IgD-negative memory B cell (primary cell): ENCODE data around the gene SYNPR. TPM values are rescaled to one million over a fixed set of nuclear protein-coding genes. Genes with fewer than 3 reads are reported as not detected.
A peak's percentile ranks its signal among the peaks of the same experiment; 100 is the strongest.

Experiments
- H3K27ac Mint-ChIP-seq, 3 donors: one replicate each; pipeline ENCODE4 v1.8.0; 2020 to 2022; ENCODE audit warnings: mild to moderate bottlenecking in 3 of 3, mixed read lengths in 3 of 3, moderate library complexity in 1 of 3
- H3K27me3 Mint-ChIP-seq: one replicate; pipeline ENCODE4 v1.8.0; 2021; ENCODE audit warnings: mixed read lengths
- H3K36me3 Mint-ChIP-seq: one replicate; pipeline ENCODE4 v1.8.0; 2020; ENCODE audit warnings: mild to moderate bottlenecking, mixed read lengths
- H3K4me1 Mint-ChIP-seq, 3 donors: one replicate each; pipeline ENCODE4 v1.8.0; 2020 to 2022; ENCODE audit warnings: mixed read lengths in 3 of 3, mild to moderate bottlenecking in 1 of 3
- H3K4me3 Mint-ChIP-seq, 4 donors: one replicate each; pipeline ENCODE4 v1.8.0; 2020 to 2022; ENCODE audit warnings: mild to moderate bottlenecking in 4 of 4, mixed read lengths in 4 of 4, moderate library complexity in 3 of 4
- H3K9me3 Mint-ChIP-seq, 3 donors: one replicate each; pipeline ENCODE4 v1.8.0; 2020 to 2021; ENCODE audit warnings: mixed read lengths in 3 of 3, mild to moderate bottlenecking in 1 of 3
- polyA plus RNA-seq: library from polyadenylated mRNA; unstranded; fragments of 300-500 nt; fragmentation: Illumina TruSeq; gene quantifications from one replicate; pipeline ENCODE4 v1.2.3, GENCODE V29; 2021

SYNPR gene
- polyA plus RNA-seq, 1 donor from 2014 or later: not detected

- H3K4me1 Mint-ChIP-seq: no peaks in the 10 kb centered on the region
- no peak overlapping the region for H3K4me3 Mint-ChIP-seq
- H3K27me3 Mint-ChIP-seq: no peaks in the 10 kb centered on the region
- peaks cover 0 to 7% (median 0%) of the 10 kb centered on the region in 3 donors for H3K9me3 Mint-ChIP-seq
- no peaks in the 10 kb centered on the region for H3K36me3 Mint-ChIP-seq
- H3K27ac Mint-ChIP-seq: no peak overlapping the region
Measured at GRCh38 chr3:63492464-63492863, 214.4 kb downstream of the SYNPR start.

DNA sequence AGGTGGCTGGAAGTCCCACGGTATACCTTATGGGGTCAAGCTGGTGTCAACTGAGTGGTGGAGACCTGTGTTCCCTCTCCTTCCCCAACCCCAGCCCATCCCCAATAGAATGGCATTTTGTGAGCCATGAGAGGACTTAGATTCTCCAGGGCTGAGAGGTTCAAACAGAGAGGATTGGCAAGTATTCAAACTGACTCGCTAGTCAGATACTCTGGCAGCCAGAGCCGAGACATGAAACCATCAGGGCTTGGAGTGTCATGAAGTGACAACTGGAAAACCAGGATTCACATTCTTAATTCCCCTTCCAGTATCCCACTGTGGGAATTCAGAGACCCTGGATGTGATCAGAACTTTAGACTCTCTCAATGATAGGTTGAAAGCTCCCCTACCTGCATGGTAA, 215.0 kb downstream of the SYNPR start:
- no peaks in the 10 kb centered on the region for H3K36me3 Mint-ChIP-seq
- peaks cover 0 to 7% (median 0%) of the 10 kb centered on the region in 3 donors for H3K9me3 Mint-ChIP-seq

GRCh38 chr3:63494646-63495045, 216.5 kb downstream of the SYNPR start:
- no peak overlapping the region for H3K27ac Mint-ChIP-seq
- peaks cover 2% of the 10 kb centered on the region for H3K27me3 Mint-ChIP-seq
- no peak overlapping the region for H3K4me3 Mint-ChIP-seq
- peaks cover 0 to 7% (median 4%) of the 10 kb centered on the region in 3 donors for H3K9me3 Mint-ChIP-seq
- H3K4me1 Mint-ChIP-seq: no peaks in the 10 kb centered on the region
- H3K36me3 Mint-ChIP-seq: no peaks in the 10 kb centered on the region

More for the DNA sequence above, 215.0 kb downstream of the SYNPR start:
- no peaks in the 10 kb centered on the region for H3K4me1 Mint-ChIP-seq
- no peak overlapping the region for H3K4me3 Mint-ChIP-seq
- no peak overlapping the region for H3K27ac Mint-ChIP-seq
- H3K27me3 Mint-ChIP-seq: peaks cover under 1% of the 10 kb centered on the region

DNA sequence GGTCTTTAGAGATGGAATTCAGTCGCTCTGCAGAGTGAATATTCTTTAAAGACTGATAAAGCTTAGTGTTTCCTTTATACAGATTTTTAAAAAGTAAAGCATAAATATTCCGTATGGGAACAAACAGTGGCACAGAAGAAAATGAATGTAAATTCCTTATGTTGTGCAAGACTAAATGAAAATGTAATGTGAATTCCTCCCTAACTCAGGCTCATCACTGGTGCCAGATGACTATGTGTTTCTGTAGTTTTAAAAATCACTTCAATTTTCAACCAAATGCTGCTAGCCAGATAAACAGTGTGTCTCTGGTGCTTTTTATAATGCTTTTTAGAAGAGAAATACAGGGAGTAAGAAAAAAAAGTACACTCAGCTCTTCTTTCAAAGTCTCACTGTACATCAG, 219.5 kb downstream of the SYNPR start:
- no peak overlapping the region for H3K27ac Mint-ChIP-seq

GRCh38 chr3:63500196-63500595, 222.1 kb downstream of the SYNPR start:
- H3K27me3 Mint-ChIP-seq: peaks cover 2% of the 10 kb centered on the region
- H3K4me3 Mint-ChIP-seq: no peak overlapping the region
- no peaks in the 10 kb centered on the region for H3K36me3 Mint-ChIP-seq
- H3K27ac Mint-ChIP-seq: peak overlapping the region in 1 of 3 donors; percentile 54
- no peaks in the 10 kb centered on the region for H3K4me1 Mint-ChIP-seq
- H3K9me3 Mint-ChIP-seq: peaks cover 0 to 4% (median 0%) of the 10 kb centered on the region in 3 donors

More for the DNA sequence above, 219.5 kb downstream of the SYNPR start:
- no peaks in the 10 kb centered on the region for H3K36me3 Mint-ChIP-seq
- no peaks in the 10 kb centered on the region for H3K4me1 Mint-ChIP-seq
- peaks cover 0 to 4% (median 0%) of the 10 kb centered on the region in 3 donors for H3K9me3 Mint-ChIP-seq
- no peak overlapping the region for H3K4me3 Mint-ChIP-seq
- peaks cover 2% of the 10 kb centered on the region for H3K27me3 Mint-ChIP-seq

DNA sequence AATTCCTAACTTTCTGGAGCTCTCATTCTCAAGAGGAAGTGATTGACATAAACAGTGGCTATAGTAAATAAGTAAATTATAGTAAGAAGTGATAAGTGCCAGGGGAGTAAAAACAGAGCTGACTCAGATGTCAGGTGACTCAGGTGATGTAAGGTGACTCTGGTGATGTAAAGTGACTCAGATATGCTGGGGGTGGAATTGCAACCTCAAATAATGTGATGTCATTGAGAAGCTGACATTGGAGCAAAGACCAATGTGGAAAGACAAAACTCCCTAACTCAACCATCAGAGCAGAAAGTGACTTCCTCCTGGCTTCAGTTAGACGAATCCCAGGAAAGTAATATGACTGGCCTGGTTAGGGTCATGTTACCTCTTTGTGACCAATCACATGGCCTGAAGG, 230.2 kb downstream of the SYNPR start:
- H3K36me3 Mint-ChIP-seq: peaks cover 2% of the 10 kb centered on the region
- H3K4me3 Mint-ChIP-seq: no peak overlapping the region
- no peaks in the 10 kb centered on the region for H3K27me3 Mint-ChIP-seq
- no peak overlapping the region for H3K27ac Mint-ChIP-seq
- no peaks in the 10 kb centered on the region for H3K4me1 Mint-ChIP-seq
- peaks cover 0 to 2% (median 0%) of the 10 kb centered on the region in 3 donors for H3K9me3 Mint-ChIP-seq

- H3K27me3 Mint-ChIP-seq: no peaks in the 10 kb centered on the region
- peaks cover 2% of the 10 kb centered on the region for H3K36me3 Mint-ChIP-seq
- H3K27ac Mint-ChIP-seq: no peak overlapping the region
- H3K4me3 Mint-ChIP-seq: no peak overlapping the region
- peaks cover 0 to 2% (median 0%) of the 10 kb centered on the region in 3 donors for H3K9me3 Mint-ChIP-seq
- no peaks in the 10 kb centered on the region for H3K4me1 Mint-ChIP-seq
Measured at GRCh38 chr3:63508771-63509170, 230.7 kb downstream of the SYNPR start.

DNA sequence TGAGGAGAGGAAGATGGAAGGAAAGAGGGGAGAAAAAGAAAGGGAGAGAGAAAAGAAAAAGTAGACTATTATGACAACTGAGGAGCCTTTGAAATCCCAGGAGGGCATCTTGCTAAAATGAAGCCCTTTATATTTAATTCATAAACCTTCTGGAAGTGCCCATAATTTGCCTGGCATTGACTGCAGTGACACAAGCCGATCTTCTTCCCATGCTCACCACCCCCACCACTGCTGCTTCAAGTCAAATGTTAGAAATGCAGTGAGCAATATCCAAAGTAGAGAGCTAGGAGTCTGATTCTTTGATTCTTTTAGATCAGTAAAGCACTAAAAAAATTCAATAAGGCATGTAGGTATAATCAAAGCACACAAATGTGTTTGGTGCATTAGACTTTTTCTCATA, 235.7 kb downstream of the SYNPR start:
- H3K36me3 Mint-ChIP-seq: no peaks in the 10 kb centered on the region
- H3K27me3 Mint-ChIP-seq: peaks cover 4% of the 10 kb centered on the region
- H3K9me3 Mint-ChIP-seq: peaks cover 0 to 2% (median 0%) of the 10 kb centered on the region in 3 donors
- H3K4me3 Mint-ChIP-seq: no peak overlapping the region
- no peak overlapping the region for H3K27ac Mint-ChIP-seq
- no peaks in the 10 kb centered on the region for H3K4me1 Mint-ChIP-seq

DNA sequence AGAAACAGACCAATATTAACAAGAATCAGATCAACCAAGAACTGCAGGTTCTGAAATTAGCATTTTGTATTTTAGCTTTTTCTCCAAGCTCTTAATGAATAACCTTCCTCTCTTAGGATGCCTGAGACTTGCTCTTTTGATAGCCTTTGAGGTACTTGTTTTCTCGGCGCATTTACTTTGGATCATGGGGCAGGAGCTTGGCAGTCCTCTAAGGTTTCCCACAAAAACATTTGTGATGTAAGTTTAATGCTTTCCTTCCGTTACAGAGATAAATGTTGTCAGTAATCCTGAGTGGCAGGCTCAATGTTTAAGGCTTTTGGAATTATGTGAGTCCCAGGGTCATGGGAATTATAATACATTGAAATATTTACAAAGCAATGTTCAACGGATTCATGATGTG, 236.6 kb downstream of the SYNPR start:
- Mint-ChIP-seq H3K4me1 (no peaks in the 10 kb centered on the region), H3K36me3 (no peaks in the 10 kb centered on the region), H3K27me3 (peaks cover 4% of the 10 kb centered on the region), H3K4me3 (no peak overlapping the region), H3K9me3 (peaks cover 0 to 2% (median 0%) of the 10 kb centered on the region in 3 donors), H3K27ac (no peak overlapping the region)

- Mint-ChIP-seq H3K27me3 (peaks cover 6% of the 10 kb centered on the region), H3K9me3 (peaks cover 0 to 2% (median 0%) of the 10 kb centered on the region in 3 donors), H3K4me1 (no peaks in the 10 kb centered on the region), H3K36me3 (no peaks in the 10 kb centered on the region), H3K27ac (no peak overlapping the region), H3K4me3 (no peak overlapping the region)
Measured at GRCh38 chr3:63519426-63519825, 241.3 kb downstream of the SYNPR start.

- H3K27ac Mint-ChIP-seq: no peak overlapping the region
- no peaks in the 10 kb centered on the region for H3K4me1 Mint-ChIP-seq
- H3K4me3 Mint-ChIP-seq: no peak overlapping the region
- peaks cover 0 to 2% (median 0%) of the 10 kb centered on the region in 3 donors for H3K9me3 Mint-ChIP-seq
- H3K27me3 Mint-ChIP-seq: peaks cover 8% of the 10 kb centered on the region
- no peaks in the 10 kb centered on the region for H3K36me3 Mint-ChIP-seq
Measured at GRCh38 chr3:63521657-63522056, 243.5 kb downstream of the SYNPR start.

GRCh38 chr3:63523100-63523499, 245.0 kb downstream of the SYNPR start:
- Mint-ChIP-seq H3K4me1 (no peaks in the 10 kb centered on the region), H3K36me3 (no peaks in the 10 kb centered on the region), H3K27me3 (peaks cover 8% of the 10 kb centered on the region), H3K27ac (no peak overlapping the region), H3K9me3 (no peaks in the 10 kb centered on the region), H3K4me3 (peak overlapping the region in 1 of 4 donors; percentile 35)

DNA sequence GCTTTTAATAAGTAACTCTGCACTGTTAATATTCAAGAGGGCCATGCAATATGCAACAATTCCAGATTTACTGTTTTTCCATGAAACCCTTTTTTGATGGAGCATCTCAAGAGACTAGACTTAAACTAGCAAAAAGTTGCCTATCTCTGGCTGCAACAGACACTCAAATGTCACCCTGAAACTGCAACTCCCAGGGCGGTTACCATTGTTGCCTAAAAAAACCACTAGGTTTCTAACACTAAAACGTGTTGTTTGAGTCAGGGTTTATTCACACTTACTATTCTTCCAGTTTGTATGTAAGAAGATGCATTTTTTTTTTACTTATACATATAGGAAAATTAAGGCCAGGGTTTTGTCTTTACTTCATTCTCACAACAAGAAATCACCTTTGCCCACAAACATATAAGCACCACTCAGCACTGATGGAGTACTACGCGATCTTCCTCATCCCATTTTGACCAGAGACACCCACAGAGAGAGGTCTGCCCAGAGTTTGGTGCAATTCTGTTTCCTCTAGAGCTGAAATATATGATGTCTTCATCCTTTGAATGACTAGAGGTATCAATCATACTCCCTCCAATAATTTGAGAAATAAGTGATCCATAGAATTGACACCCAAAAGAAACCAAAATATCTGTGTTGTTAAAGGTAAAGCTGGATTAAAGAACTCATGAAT, 250.4 kb downstream of the SYNPR start:
- Mint-ChIP-seq H3K4me1 (no peaks in the 10 kb centered on the region), H3K36me3 (no peaks in the 10 kb centered on the region), H3K9me3 (peaks cover 0 to 2% (median 1%) of the 10 kb centered on the region in 3 donors), H3K27me3 (peaks cover 6% of the 10 kb centered on the region), H3K4me3 (no peak overlapping the region), H3K27ac (no peak overlapping the region)

- no peaks in the 10 kb centered on the region for H3K4me1 Mint-ChIP-seq
Measured at GRCh38 chr3:63532521-63532920, 254.4 kb downstream of the SYNPR start.

GRCh38 chr3:63538919-63539318, 260.8 kb downstream of the SYNPR start:
- H3K27ac Mint-ChIP-seq: no peak overlapping the region
- no peak overlapping the region for H3K4me3 Mint-ChIP-seq
- H3K9me3 Mint-ChIP-seq: peaks cover 0 to 3% (median 0%) of the 10 kb centered on the region in 3 donors
- H3K4me1 Mint-ChIP-seq: no peaks in the 10 kb centered on the region
- H3K27me3 Mint-ChIP-seq: no peaks in the 10 kb centered on the region
- no peaks in the 10 kb centered on the region for H3K36me3 Mint-ChIP-seq

More at GRCh38 chr3:63532521-63532920, 254.4 kb downstream of the SYNPR start:
- Mint-ChIP-seq H3K36me3 (no peaks in the 10 kb centered on the region), H3K4me3 (no peak overlapping the region), H3K9me3 (peaks cover 0 to 5% (median 2%) of the 10 kb centered on the region in 3 donors), H3K27ac (no peak overlapping the region), H3K27me3 (no peaks in the 10 kb centered on the region)

DNA sequence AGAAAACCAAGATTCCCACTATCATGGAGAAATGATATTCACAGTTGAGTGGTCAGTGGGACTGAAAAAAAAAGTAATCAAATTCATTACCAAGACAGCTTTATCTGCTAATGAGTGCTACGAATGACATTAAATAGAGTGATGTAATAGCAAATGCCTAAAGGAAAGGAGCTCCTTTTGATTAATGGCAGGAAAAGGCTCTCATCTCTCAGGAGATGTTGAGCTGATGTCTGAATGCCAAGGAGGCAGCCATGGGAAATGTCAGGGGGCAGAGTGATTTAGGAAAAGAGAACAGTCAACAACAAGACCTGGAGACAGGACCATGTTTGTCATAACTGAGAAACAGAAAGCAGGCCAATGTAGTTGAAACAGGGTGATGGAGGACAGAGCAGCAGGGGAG, 277.7 kb downstream of the SYNPR start:
- Mint-ChIP-seq H3K27ac (no peak overlapping the region), H3K4me1 (no peaks in the 10 kb centered on the region), H3K27me3 (no peaks in the 10 kb centered on the region), H3K36me3 (no peaks in the 10 kb centered on the region), H3K9me3 (peaks cover 0 to 5% (median 2%) of the 10 kb centered on the region in 3 donors), H3K4me3 (no peak overlapping the region)
